ENCODE measurements around the gene HSP90AA1.
"Not testable (repeated sequence)": the region's sequence is repeated elsewhere in the genome, so short reads cannot be mapped to it uniquely, and the experiment has no call there.

The HSP90AA1 gene

DNA sequence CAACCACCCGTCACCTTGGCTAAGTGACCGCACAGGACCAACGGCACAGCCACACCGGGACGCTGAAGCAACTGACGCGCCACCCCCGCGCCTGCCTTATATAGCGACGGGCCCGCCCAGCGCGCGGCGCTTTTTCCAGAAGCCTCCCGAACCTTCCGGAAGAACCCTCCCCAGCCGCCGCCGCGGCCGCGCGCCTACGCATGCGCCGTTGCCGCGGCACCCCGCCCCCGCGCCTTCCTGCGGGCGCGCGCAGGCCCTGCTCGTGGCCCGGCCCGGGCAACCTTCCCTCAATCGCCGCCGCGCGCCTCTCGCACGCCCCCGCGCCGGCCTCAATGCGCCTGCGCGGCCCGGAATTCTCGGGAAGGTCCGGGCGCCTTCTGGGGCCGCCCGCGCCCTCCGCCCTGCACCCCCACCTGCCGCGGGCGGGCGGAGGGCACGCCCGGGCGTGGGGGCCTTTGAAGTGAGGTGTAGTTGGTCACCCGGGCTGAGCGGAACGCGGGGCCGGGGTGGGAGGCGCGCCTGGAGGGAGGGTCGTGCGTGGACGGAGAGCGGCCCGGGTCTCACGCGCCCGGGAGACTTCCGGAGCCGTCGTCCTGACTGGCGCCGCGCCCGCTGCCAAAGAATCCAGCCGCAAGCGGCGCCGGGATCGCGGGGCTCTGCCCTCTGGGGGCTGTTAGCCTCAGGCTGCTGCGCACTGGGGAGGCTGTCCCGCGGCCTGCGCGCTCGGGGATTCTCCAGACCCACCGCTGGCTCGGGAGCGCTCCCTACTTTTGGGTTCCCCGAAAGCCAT, at the start of gene HSP90AA1:
TSS of gene HSP90AA1 (minus strand) at position 73 of the 790 bp plus-strand sequence. CDS start 666 bp downstream, outside the sequence.
- no peaks in the 10 kb centered on the region for H3K9me3 ChIP-seq (ENCODE audit: insufficient read depth, low read depth, low read length)
- H3K27ac ChIP-seq (ENCODE audit: low read length), result peak within 1 kb of the TSS; percentile 62
- H3K4me1 ChIP-seq (ENCODE audit: insufficient read depth, low read length), result peaks cover 10% of the 10 kb centered on the region
- no peaks in the 10 kb centered on the region for H3K27me3 ChIP-seq (ENCODE audit: insufficient read depth, low read length)
- peak within 1 kb of the TSS; percentile 98 for H3K9ac ChIP-seq (ENCODE audit: low read depth, low read length)
- peaks cover 41% of the 10 kb centered on the region for H3K36me3 ChIP-seq (ENCODE audit: insufficient read depth, low read depth, low read length)
- H3K4me3 ChIP-seq (ENCODE audit: low read length), result peak within 1 kb of the TSS; percentile 97

- H3K27me3 ChIP-seq (ENCODE audit: insufficient read depth, low read length); H3K4me1 ChIP-seq (ENCODE audit: insufficient read depth, low read length); H3K9ac ChIP-seq (ENCODE audit: low read depth, low read length); H3K4me3 ChIP-seq (ENCODE audit: low read length); H3K9me3 ChIP-seq (ENCODE audit: insufficient read depth, low read depth, low read length); H3K27ac ChIP-seq (ENCODE audit: low read length); H3K36me3 ChIP-seq (ENCODE audit: insufficient read depth, low read depth, low read length): not testable (repeated sequence)
Observed at GRCh38 chr14:102135456-102135855, 48.6 kb upstream of the HSP90AA1 start.

- H3K9ac ChIP-seq (ENCODE audit: low read depth, low read length); H3K9me3 ChIP-seq (ENCODE audit: insufficient read depth, low read depth, low read length); H3K4me3 ChIP-seq (ENCODE audit: low read length); H3K27me3 ChIP-seq (ENCODE audit: insufficient read depth, low read length); H3K27ac ChIP-seq (ENCODE audit: low read length); H3K36me3 ChIP-seq (ENCODE audit: insufficient read depth, low read depth, low read length); H3K4me1 ChIP-seq (ENCODE audit: insufficient read depth, low read length): not testable (repeated sequence)
Observed at GRCh38 chr14:102134719-102135118, 47.9 kb upstream of the HSP90AA1 start.

GRCh38 chr14:102134021-102134420, 47.2 kb upstream of the HSP90AA1 start:
- not testable (repeated sequence) for H3K4me1 ChIP-seq (ENCODE audit: insufficient read depth, low read length); H3K9ac ChIP-seq (ENCODE audit: low read depth, low read length); H3K27me3 ChIP-seq (ENCODE audit: insufficient read depth, low read length)

GRCh38 chr14:102131741-102132140, 44.9 kb upstream of the HSP90AA1 start:
- Histone ChIP-seq H3K4me3 (ENCODE audit: low read length) (no peak overlapping the region), H3K4me1 (ENCODE audit: insufficient read depth, low read length) (peaks cover 4% of the 10 kb centered on the region; the same call in 1 of the 2 replicates), H3K9ac (ENCODE audit: low read depth, low read length) (no peak overlapping the region), H3K36me3 (ENCODE audit: insufficient read depth, low read depth, low read length) (peaks cover 6% of the 10 kb centered on the region; the same call in 1 of the 2 replicates), H3K9me3 (ENCODE audit: insufficient read depth, low read depth, low read length) (no peaks in the 10 kb centered on the region), H3K27ac (ENCODE audit: low read length) (no peak overlapping the region), H3K27me3 (ENCODE audit: insufficient read depth, low read length) (no peaks in the 10 kb centered on the region)

More at GRCh38 chr14:102134021-102134420, 47.2 kb upstream of the HSP90AA1 start:
- H3K4me3 ChIP-seq (ENCODE audit: low read length); H3K27ac ChIP-seq (ENCODE audit: low read length); H3K9me3 ChIP-seq (ENCODE audit: insufficient read depth, low read depth, low read length); H3K36me3 ChIP-seq (ENCODE audit: insufficient read depth, low read depth, low read length): not testable (repeated sequence)

DNA sequence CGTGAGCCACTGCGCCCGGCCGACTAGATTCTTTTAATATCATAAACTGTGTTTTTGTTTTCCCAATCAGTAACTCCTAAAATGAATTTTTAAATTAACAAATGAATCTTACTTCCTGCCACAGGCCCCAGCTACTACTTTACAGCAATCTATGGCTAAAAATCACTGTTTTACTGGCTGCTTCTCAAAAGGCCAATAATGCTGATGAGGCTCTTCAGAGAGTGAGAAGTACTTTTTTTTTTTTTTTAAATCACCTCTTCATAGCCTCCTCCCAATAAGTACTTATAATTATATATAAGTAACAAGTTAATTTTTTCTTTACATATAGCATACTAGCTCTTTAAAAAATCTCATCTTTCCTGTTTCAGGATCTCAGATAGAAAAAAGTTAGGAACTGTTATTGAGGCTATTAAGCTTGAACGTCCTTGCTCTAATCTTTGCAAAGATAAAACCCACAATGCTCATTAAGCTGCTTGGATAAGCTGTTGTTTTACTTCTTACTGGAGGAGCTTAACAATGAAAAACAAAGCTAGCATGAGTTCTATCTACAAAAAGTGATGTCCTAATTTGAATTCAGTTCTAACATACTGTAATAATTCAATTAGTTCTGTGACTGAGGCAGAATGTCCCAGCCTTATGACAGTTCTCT, 40.1 kb upstream of the HSP90AA1 start:
- Histone ChIP-seq H3K27ac (ENCODE audit: low read length) (no peak overlapping the region), H3K4me1 (ENCODE audit: insufficient read depth, low read length) (peaks cover 13% of the 10 kb centered on the region), H3K4me3 (ENCODE audit: low read length) (no peak overlapping the region), H3K9ac (ENCODE audit: low read depth, low read length) (no peak overlapping the region), H3K36me3 (ENCODE audit: insufficient read depth, low read depth, low read length) (no peaks in the 10 kb centered on the region), H3K27me3 (ENCODE audit: insufficient read depth, low read length) (no peaks in the 10 kb centered on the region), H3K9me3 (ENCODE audit: insufficient read depth, low read depth, low read length) (no peaks in the 10 kb centered on the region)

GRCh38 chr14:102125546-102125945, 38.7 kb upstream of the HSP90AA1 start:
- Histone ChIP-seq H3K4me1 (ENCODE audit: insufficient read depth, low read length) (peaks cover 20% of the 10 kb centered on the region), H3K9me3 (ENCODE audit: insufficient read depth, low read depth, low read length) (no peaks in the 10 kb centered on the region), H3K9ac (ENCODE audit: low read depth, low read length) (0 out of 2 replicates have a peak overlapping the region, but pooled peaks have one; percentile 25), H3K27ac (ENCODE audit: low read length) (no peak overlapping the region), H3K27me3 (ENCODE audit: insufficient read depth, low read length) (no peaks in the 10 kb centered on the region), H3K36me3 (ENCODE audit: insufficient read depth, low read depth, low read length) (no peaks in the 10 kb centered on the region), H3K4me3 (ENCODE audit: low read length) (no peak overlapping the region)

DNA sequence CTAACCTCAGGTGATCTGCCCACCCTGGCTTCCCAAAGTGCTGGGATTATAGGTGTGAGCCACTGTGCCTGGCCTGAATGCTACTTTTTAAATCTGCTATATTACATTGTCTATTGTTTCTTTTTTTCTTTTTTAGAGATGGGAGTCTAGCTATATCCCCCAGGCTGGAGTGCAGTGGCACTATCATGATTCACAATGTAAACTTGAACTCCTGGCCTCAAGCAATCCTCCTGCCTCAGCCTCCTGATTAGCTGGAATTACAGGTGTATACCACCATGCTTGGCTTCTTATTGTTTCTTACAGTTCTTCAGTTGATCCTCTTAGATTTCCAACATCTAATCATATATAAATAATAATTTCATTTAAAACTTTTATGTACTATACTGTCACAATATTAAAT, 37.6 kb upstream of the HSP90AA1 start:
- H3K9me3 ChIP-seq (ENCODE audit: insufficient read depth, low read depth, low read length), result no peaks in the 10 kb centered on the region
- H3K27me3 ChIP-seq (ENCODE audit: insufficient read depth, low read length), result no peaks in the 10 kb centered on the region
- H3K9ac ChIP-seq (ENCODE audit: low read depth, low read length), result no peak overlapping the region
- H3K36me3 ChIP-seq (ENCODE audit: insufficient read depth, low read depth, low read length), result no peaks in the 10 kb centered on the region
- peaks cover 20% of the 10 kb centered on the region for H3K4me1 ChIP-seq (ENCODE audit: insufficient read depth, low read length)
- H3K4me3 ChIP-seq (ENCODE audit: low read length), result no peak overlapping the region
- H3K27ac ChIP-seq (ENCODE audit: low read length), result no peak overlapping the region

GRCh38 chr14:102121567-102121966, 34.7 kb upstream of the HSP90AA1 start:
- H3K27ac ChIP-seq (ENCODE audit: low read length), result no peak overlapping the region

GRCh38 chr14:102120888-102121287, 34.0 kb upstream of the HSP90AA1 start:
- Histone ChIP-seq H3K4me1 (ENCODE audit: insufficient read depth, low read length) (peaks cover 11% of the 10 kb centered on the region), H3K4me3 (ENCODE audit: low read length) (no peak overlapping the region), H3K9me3 (ENCODE audit: insufficient read depth, low read depth, low read length) (no peaks in the 10 kb centered on the region), H3K36me3 (ENCODE audit: insufficient read depth, low read depth, low read length) (no peaks in the 10 kb centered on the region), H3K9ac (ENCODE audit: low read depth, low read length) (no peak overlapping the region), H3K27ac (ENCODE audit: low read length) (no peak overlapping the region), H3K27me3 (ENCODE audit: insufficient read depth, low read length) (no peaks in the 10 kb centered on the region)

More at GRCh38 chr14:102121567-102121966, 34.7 kb upstream of the HSP90AA1 start:
- no peak overlapping the region for H3K9ac ChIP-seq (ENCODE audit: low read depth, low read length)
- H3K36me3 ChIP-seq (ENCODE audit: insufficient read depth, low read depth, low read length), result no peaks in the 10 kb centered on the region
- H3K9me3 ChIP-seq (ENCODE audit: insufficient read depth, low read depth, low read length), result no peaks in the 10 kb centered on the region
- peaks cover 16% of the 10 kb centered on the region for H3K4me1 ChIP-seq (ENCODE audit: insufficient read depth, low read length)
- H3K27me3 ChIP-seq (ENCODE audit: insufficient read depth, low read length), result no peaks in the 10 kb centered on the region
- H3K4me3 ChIP-seq (ENCODE audit: low read length), result no peak overlapping the region

- Histone ChIP-seq H3K9ac (ENCODE audit: low read depth, low read length) (no peak overlapping the region), H3K9me3 (ENCODE audit: insufficient read depth, low read depth, low read length) (no peaks in the 10 kb centered on the region), H3K27ac (ENCODE audit: low read length) (no peak overlapping the region), H3K4me1 (ENCODE audit: insufficient read depth, low read length) (peaks cover 6% of the 10 kb centered on the region; the same call in 1 of the 2 replicates), H3K27me3 (ENCODE audit: insufficient read depth, low read length) (no peaks in the 10 kb centered on the region), H3K4me3 (ENCODE audit: low read length) (no peak overlapping the region), H3K36me3 (ENCODE audit: insufficient read depth, low read depth, low read length) (no peaks in the 10 kb centered on the region)
Observed at GRCh38 chr14:102117852-102118251, 31.0 kb upstream of the HSP90AA1 start.

Measured in iPS-20b (cell line).